IPS-15b (cell line): Measurements from ENCODE around the gene CDK6.
A peak's percentile ranks its signal among the peaks of the same experiment; 100 is the strongest.

ENCODE experiments used
- H3K27me3 ChIP-seq: one replicate; pipeline ENCODE4 v1.6.1; 2013; ENCODE audit warnings: low read length; ENCODE audit not compliant: control insufficient read depth, insufficient read depth
- H3K36me3 ChIP-seq: one replicate; pipeline ENCODE4 v1.6.1; 2013; ENCODE audit warnings: low read length; ENCODE audit not compliant: control insufficient read depth, insufficient read depth
- H3K4me1 ChIP-seq: one replicate; pipeline ENCODE4 v1.6.1; 2013; ENCODE audit warnings: mild to moderate bottlenecking, low read length; ENCODE audit not compliant: control insufficient read depth, insufficient read depth
- H3K4me3 ChIP-seq: one replicate; pipeline ENCODE4 v1.5.1; 2013; ENCODE audit warnings: low read depth, low read length
- H3K9ac ChIP-seq: one replicate; pipeline ENCODE4 v1.6.1; 2013; ENCODE audit warnings: low read depth, mild to moderate bottlenecking, low read length
- H3K9me3 ChIP-seq: one replicate; pipeline ENCODE4 v1.6.1; 2013; ENCODE audit warnings: mild to moderate bottlenecking, low read length; ENCODE audit not compliant: control insufficient read depth, insufficient read depth

Gene CDK6

GRCh38 chr7:92843781-92844180 lies 7.4 kb upstream of the CDK6 start:
- no peaks in the 10 kb centered on the region for H3K4me1 ChIP-seq
- no peaks in the 10 kb centered on the region for H3K36me3 ChIP-seq
- H3K9ac ChIP-seq = no peak overlapping the region
- no peak overlapping the region for H3K4me3 ChIP-seq
- H3K27me3 ChIP-seq = peaks cover 13% of the 10 kb centered on the region
- H3K9me3 ChIP-seq = no peaks in the 10 kb centered on the region

- no peaks in the 10 kb centered on the region for H3K36me3 ChIP-seq
- peaks cover 15% of the 10 kb centered on the region for H3K27me3 ChIP-seq
Measured at GRCh38 chr7:92843034-92843760, 6.8 kb upstream of the CDK6 start.

GRCh38 chr7:92841192-92841591 lies 4.8 kb upstream of the CDK6 start:
- H3K4me1 ChIP-seq = no peaks in the 10 kb centered on the region
- H3K4me3 ChIP-seq = no peak overlapping the region
- H3K27me3 ChIP-seq = peaks cover 15% of the 10 kb centered on the region
- no peaks in the 10 kb centered on the region for H3K9me3 ChIP-seq
- H3K9ac ChIP-seq = no peak overlapping the region
- H3K36me3 ChIP-seq = no peaks in the 10 kb centered on the region

More at GRCh38 chr7:92843034-92843760, 6.8 kb upstream of the CDK6 start:
- H3K4me1 ChIP-seq = no peaks in the 10 kb centered on the region
- no peak overlapping the region for H3K4me3 ChIP-seq
- no peak overlapping the region for H3K9ac ChIP-seq
- no peaks in the 10 kb centered on the region for H3K9me3 ChIP-seq

GRCh38 chr7:92840316-92840715 lies 3.9 kb upstream of the CDK6 start:
- Histone ChIP-seq H3K27me3 (peaks cover 15% of the 10 kb centered on the region), H3K9me3 (no peaks in the 10 kb centered on the region), H3K4me3 (no peak overlapping the region), H3K9ac (no peak overlapping the region), H3K36me3 (no peaks in the 10 kb centered on the region), H3K4me1 (no peaks in the 10 kb centered on the region)

GRCh38 chr7:92839901-92840300 lies 3.5 kb upstream of the CDK6 start:
- peaks cover 15% of the 10 kb centered on the region for H3K27me3 ChIP-seq
- H3K4me1 ChIP-seq = no peaks in the 10 kb centered on the region
- no peak overlapping the region for H3K4me3 ChIP-seq
- H3K36me3 ChIP-seq = no peaks in the 10 kb centered on the region
- no peaks in the 10 kb centered on the region for H3K9me3 ChIP-seq
- no peak overlapping the region for H3K9ac ChIP-seq

- H3K27me3 ChIP-seq = peaks cover 15% of the 10 kb centered on the region
- no peaks in the 10 kb centered on the region for H3K36me3 ChIP-seq
- H3K4me1 ChIP-seq = no peaks in the 10 kb centered on the region
- H3K4me3 ChIP-seq = no peak overlapping the region
- H3K9ac ChIP-seq = no peak overlapping the region
- no peaks in the 10 kb centered on the region for H3K9me3 ChIP-seq
Measured at GRCh38 chr7:92838934-92839333, 2.6 kb upstream of the CDK6 start.

GRCh38 chr7:92837000-92837749 lies 802 bp upstream of the CDK6 start:
- Histone ChIP-seq H3K4me3 (peak overlapping the region; percentile 73), H3K4me1 (no peaks in the 10 kb centered on the region), H3K9me3 (no peaks in the 10 kb centered on the region), H3K36me3 (no peaks in the 10 kb centered on the region), H3K27me3 (peaks cover 15% of the 10 kb centered on the region), H3K9ac (peak overlapping the region; percentile 38)

GRCh38 chr7:92835851-92836488 lies 403 bp downstream of the CDK6 start:
- peaks cover 8% of the 10 kb centered on the region for H3K27me3 ChIP-seq
- peak overlapping the region; percentile 51 for H3K9ac ChIP-seq
- peak overlapping the region; percentile 92 for H3K4me3 ChIP-seq
- peaks cover 3% of the 10 kb centered on the region for H3K4me1 ChIP-seq
- no peaks in the 10 kb centered on the region for H3K9me3 ChIP-seq
- H3K36me3 ChIP-seq = no peaks in the 10 kb centered on the region

GRCh38 chr7:92835261-92835850 lies 1.0 kb downstream of the CDK6 start:
- Histone ChIP-seq H3K36me3 (no peaks in the 10 kb centered on the region), H3K4me3 (peak overlapping the region; percentile 92), H3K4me1 (peaks cover 10% of the 10 kb centered on the region), H3K9me3 (no peaks in the 10 kb centered on the region), H3K27me3 (peaks cover 5% of the 10 kb centered on the region), H3K9ac (peak overlapping the region; percentile 51)

GRCh38 chr7:92834507-92835260 lies 1.7 kb downstream of the CDK6 start:
- Histone ChIP-seq H3K27me3 (peaks cover 3% of the 10 kb centered on the region), H3K4me3 (peak overlapping the region; percentile 92), H3K9ac (peak overlapping the region; percentile 18), H3K36me3 (no peaks in the 10 kb centered on the region), H3K9me3 (no peaks in the 10 kb centered on the region), H3K4me1 (peaks cover 15% of the 10 kb centered on the region)
